ENCODE measurements around the gene HLA-DMA.

HLA-DMA gene

DNA sequence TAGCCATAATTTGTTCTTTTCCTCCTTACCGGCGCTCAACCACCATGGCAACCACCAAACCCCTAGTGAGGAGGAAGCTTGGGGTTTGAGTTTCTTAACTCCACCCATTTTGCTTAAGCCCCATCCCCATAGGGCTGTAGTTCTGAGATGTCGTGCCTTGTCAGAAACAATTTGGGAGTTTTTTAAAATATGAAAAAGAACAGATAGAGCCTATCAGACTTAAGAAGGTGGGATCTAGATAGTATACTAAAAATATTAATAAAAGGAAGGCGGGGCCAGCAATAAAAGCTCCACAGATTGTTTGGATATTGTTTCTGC is 21.1 kb upstream of the HLA-DMA start:
- DNase-seq: no peak

GRCh38 chr6:32973144-32974015 is 20.5 kb upstream of the HLA-DMA start:
- no peak for DNase-seq

DNA sequence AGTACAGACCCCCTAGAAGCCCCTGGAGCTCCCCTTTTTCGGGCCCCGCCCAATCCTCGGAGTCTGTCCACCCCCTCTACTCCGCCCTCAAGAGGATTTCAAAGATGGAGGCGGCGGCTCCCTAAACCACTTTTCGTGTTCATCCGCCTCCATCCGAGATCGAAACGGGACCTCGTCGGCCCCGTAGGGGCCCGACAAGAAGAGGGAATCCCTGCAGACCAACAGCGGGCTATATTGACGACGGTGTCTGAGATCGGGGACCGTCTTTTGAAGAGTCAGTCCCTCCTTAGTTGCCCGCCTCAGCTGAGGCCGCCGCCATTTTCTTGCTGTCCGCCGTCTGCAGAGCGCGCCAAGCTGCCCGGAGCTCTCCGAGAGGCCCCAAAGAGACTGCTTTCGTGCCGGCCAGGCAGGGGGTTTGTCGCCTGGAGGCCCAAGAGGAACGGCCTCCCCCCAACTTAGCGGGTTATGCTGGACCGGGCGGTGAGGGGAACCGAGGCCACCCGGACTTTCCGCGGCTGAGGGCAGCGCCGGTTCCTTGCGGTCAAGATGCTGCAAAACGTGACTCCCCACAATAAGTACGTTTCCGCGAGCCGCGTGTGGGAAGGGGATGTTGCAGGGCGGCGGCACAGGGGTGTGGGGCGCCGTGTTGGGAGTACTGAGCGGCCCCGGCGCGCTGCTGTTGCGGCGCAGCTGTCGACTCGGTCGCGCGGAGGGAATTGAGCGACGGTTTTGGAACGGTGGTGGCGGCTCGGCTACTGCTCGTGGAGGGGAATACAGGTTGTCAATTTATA is 19.7 kb upstream of the HLA-DMA start:
- peak; percentile 90 for DNase-seq

- DNase-seq: peak; percentile 99
Observed at GRCh38 chr6:32971581-32972352, 18.9 kb upstream of the HLA-DMA start.

- DNase-seq: no peak
Observed at GRCh38 chr6:32971242-32971580, 18.3 kb upstream of the HLA-DMA start.

DNA sequence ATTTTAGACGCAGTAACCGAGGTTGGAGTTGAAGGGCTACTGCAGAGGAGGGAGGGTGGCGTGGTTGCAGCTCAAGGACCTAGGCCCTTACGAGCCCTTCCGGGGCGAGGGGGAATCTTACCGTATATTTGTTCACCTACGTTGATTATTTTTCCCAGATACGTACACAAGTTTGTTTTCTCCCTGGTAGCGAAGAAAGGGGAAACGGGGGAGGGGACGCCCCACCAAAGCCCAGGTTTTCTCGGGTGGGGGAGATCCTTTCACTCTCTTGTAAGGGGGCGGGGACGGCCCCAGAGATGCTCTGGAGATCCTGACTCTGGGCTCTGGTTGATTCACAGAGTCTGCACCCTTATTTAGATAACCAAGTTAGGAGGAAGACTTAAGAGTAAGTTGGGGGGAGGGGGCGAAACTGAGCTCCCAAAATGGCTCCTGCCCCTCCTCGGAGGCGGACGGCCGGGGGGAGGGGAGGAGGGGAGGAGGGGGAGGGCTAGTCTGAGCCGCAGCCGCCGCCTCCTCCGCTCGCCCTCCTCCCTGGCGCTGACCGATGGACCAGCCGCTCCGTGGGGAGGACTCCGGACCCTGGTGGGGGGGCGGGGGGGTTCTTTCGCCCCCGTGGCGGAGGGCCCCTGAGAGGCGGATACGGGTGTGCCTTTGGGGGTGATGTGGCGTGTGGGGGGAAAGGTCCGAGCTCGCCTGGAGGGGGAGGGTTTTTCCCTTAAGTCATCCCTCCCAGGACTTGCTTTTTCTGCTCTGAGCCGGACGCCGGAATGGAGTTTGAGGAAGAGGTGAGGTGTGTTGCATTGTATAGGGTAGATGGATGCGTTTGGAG is 17.7 kb upstream of the HLA-DMA start:
- DNase-seq: peak; percentile 76

GRCh38 chr6:32969685-32970412 is 17.0 kb upstream of the HLA-DMA start:
- peak; percentile 82 for DNase-seq

GRCh38 chr6:32968867-32969684 is 16.2 kb upstream of the HLA-DMA start:
- DNase-seq: peak; percentile 94

GRCh38 chr6:32968093-32968866 is 15.4 kb upstream of the HLA-DMA start, which contains the start of gene BRD2:
Gene BRD2, plus strand, starts transcription at chr6:32968594. Its CDS starts 4,305 bp downstream, at chr6:32972899.
- DNase-seq: peak; percentile 94

DNA sequence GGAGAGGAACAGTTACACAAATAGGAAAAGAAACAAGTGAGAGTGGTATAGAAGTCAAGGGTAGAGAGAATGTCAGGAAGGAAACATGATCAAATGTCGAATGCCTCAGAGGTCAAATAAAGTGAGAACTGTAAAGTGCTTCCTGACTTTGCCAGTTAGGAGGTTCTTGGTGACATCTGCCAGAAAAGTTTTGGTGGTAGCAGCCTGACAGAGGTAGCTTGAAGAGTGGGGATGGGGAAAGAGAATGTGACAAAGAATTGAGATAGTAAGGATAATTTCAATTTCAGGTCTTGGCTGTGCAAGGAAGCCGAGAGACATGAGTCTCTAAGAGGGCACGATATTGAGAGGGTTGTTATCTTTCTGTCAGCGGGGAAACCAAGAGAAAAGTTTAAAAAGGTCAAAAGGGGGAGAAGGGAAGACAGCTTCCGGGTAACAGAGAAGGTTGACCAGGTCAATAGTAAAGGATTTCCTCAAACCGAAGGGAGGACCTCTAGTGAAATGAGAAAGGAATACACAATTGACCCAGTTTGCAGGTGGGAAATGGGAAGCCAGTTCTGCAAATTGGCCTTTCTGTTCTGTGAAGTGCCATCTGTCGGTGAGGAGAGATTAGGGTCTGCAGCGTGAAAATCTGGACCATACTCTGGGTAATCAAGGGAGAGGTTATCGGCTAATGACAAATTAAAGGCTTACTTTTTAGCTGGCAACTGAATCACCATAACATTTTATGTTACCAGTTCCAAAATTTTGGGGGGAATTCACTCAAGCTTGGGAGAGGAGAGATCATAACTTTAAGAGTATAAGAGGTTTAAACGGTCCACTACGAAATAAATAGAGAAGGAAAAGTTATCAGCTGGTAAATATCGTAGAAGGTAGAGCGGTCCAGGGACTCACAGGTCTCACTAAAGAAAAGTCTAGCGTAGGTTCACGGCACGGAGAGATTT is 14.5 kb upstream of the HLA-DMA start:
- no peak for DNase-seq

DNA sequence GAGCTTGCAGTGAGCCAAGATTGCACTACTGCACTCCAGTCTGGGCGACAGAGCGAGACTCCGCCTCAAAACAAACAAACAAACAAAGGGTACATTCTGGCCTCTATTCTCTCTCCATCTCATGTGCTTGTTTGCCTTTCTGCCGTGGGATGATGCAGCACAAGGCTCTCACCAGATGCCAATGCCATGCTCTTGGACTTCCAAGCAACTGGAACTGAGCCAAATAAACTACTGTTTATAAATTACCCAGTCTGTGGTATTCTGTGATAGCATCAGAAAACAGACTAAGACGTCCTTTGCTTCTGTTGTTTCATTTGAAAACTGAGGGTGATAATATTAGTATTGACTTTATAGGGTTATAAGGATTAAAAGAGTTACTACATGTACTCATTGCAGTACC is 11.9 kb upstream of the HLA-DMA start:
- no peak for DNase-seq

DNA sequence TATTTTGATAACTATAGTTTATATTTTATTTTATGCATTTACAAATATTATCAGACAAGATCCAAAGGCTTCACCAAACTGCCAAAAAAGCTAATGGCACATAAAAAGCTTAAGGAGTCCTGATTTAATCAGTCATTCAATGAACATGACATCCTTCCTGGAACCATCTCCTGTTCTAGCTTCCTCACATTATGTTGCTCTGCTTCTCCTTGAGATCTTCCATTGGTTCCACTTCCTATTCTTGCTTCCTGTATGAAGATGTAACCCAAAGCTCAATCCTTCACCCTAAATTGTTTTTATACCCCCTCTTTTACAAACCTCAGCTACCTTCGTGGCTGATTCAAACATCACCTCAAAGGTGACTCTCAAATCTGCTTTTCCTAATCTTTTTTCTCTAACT is 11.0 kb upstream of the HLA-DMA start:
- no peak for DNase-seq

GRCh38 chr6:32962213-32962826 is 9.4 kb upstream of the HLA-DMA start:
- no peak for DNase-seq

GRCh38 chr6:32960563-32960962 is 7.7 kb upstream of the HLA-DMA start:
- no peak for DNase-seq

- no peak for DNase-seq
Observed at GRCh38 chr6:32956176-32956575, 3.3 kb upstream of the HLA-DMA start.

DNA sequence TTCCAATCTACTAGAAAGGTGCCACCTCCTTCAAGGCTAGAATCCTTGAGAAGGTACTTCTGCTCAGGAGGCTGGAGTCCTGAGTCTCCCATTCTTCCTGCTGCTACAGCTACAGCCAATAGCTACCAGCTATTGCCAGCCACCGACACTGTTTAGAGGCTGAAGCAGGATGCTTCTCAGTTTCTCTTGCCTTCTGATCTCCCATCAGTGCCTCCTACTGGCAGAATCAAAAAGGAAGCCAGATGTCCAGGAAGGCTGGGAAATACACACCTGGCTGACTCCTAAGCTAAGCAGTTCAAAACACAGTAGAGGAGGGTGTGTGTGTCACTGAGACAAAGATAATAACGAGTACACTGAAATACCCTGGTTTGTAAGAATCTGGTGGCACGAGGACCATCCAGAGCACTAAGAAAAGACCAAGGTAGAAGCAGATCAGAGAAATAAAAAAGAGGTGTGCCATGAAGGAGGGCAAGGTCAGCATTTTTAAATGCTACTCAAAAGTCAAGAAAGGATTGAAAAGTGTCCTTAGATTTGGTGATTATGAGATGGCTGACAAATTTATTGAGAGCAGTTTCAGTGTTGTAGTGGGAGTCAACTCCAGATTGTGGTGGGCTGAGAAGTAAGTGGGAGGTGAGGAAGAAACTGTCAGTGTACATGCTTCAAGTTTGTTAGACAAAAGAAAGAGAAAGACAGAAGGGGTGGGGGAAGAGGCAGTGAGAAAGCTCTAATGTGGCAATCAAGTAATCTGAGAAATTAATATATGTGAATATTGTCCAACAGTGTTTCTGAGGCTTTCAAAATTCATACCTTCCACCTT is 2.3 kb upstream of the HLA-DMA start:
- no peak for DNase-seq

- DNase-seq: no peak
Observed at GRCh38 chr6:32954267-32954666, 1.4 kb upstream of the HLA-DMA start.

GRCh38 chr6:32953775-32954174 is 878 bp upstream of the HLA-DMA start:
- DNase-seq: no peak

Data from NCI-H2171 (cell line).